Mesothelial cell of epicardium (in vitro differentiated cells): ENCODE data around the gene HEMGN. TPM values are rescaled to one million over a fixed set of nuclear protein-coding genes. Genes with fewer than 3 reads are reported as not detected.

Experiments
- DNase-seq, 2 experiments: peaks; one replicate each; pipeline ENCODE4 v3.0.0; 2021; ENCODE audit warnings: low spot score in 2 of 2; ENCODE audit not compliant: unreplicated experiment in 2 of 2
- H3K27ac Mint-ChIP-seq: 2 replicates; pipeline ENCODE4 v1.8.0; 2021; ENCODE audit warnings: mixed read lengths
- H3K27me3 Mint-ChIP-seq: 2 replicates; pipeline ENCODE4 v1.8.0; 2021; ENCODE audit warnings: low read depth, mixed read lengths
- H3K36me3 Mint-ChIP-seq: 2 replicates; pipeline ENCODE4 v1.8.0; 2021; ENCODE audit warnings: mixed read lengths
- H3K4me1 Mint-ChIP-seq: 2 replicates; pipeline ENCODE4 v1.8.0; 2021; ENCODE audit warnings: mixed read lengths
- H3K4me3 Mint-ChIP-seq: 2 replicates; pipeline ENCODE4 v1.8.0; 2021; ENCODE audit warnings: mild to moderate bottlenecking, moderate library complexity, mixed read lengths
- H3K9me3 Mint-ChIP-seq: 2 replicates; pipeline ENCODE4 v1.8.0; 2021; ENCODE audit warnings: mixed read lengths
- total RNA-seq: library from RNA; stranded (reverse); gene quantifications from 3 replicates; pipeline ENCODE4 v1.2.1, GENCODE V29; 2021
- TF ChIP-seq, protein P1 (sequence below): fragments of 200-600 bp; sonication (generic); IDR thresholded peaks from one replicate; pipeline ENCODE4 v1.5.0; 2021; ENCODE audit warnings: antibody characterized with exemption; ENCODE audit not compliant: unreplicated experiment

HEMGN gene
- total RNA-seq, 1 donor from 2014 or later: not detected

DNA sequence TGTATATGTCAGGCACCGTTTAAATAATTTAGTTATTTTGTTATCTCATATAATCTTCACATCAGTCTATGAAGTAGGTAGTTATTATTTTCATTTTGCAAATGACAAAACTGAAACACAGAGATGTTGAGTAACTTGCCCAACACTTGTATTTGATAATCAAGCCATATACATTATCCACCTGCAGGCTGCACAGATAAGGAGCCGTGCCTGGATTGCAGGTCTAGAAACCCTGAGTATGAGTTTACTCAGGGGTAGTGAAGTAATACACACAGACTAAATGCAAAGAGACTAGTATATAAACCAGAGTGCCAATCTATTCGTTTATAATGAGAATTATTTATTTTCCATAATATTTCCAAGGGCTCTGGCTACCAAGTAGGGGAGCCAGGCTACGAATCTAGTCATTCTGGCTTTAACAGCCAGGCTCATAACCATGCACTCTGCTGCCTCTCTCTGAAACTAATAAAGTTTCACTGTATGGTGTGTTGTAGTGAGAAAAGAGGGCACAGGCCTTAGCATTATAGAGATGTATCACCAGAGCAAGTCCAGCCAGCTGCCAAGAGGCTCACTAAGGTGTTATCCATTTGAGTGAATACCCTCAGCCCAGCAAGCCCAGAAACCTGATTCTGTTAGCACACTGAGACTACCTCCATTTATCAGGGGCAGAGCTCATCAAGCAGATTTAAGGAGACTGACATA lies 4.5 kb downstream of the HEMGN start:
- no peaks in the 10 kb centered on the region for H3K9me3 Mint-ChIP-seq
- TF ChIP-seq, protein P1, sequence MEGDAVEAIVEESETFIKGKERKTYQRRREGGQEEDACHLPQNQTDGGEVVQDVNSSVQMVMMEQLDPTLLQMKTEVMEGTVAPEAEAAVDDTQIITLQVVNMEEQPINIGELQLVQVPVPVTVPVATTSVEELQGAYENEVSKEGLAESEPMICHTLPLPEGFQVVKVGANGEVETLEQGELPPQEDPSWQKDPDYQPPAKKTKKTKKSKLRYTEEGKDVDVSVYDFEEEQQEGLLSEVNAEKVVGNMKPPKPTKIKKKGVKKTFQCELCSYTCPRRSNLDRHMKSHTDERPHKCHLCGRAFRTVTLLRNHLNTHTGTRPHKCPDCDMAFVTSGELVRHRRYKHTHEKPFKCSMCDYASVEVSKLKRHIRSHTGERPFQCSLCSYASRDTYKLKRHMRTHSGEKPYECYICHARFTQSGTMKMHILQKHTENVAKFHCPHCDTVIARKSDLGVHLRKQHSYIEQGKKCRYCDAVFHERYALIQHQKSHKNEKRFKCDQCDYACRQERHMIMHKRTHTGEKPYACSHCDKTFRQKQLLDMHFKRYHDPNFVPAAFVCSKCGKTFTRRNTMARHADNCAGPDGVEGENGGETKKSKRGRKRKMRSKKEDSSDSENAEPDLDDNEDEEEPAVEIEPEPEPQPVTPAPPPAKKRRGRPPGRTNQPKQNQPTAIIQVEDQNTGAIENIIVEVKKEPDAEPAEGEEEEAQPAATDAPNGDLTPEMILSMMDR: no peak
- no peak overlapping the region for H3K4me3 Mint-ChIP-seq
- H3K36me3 Mint-ChIP-seq: no peaks in the 10 kb centered on the region
- no peaks in the 10 kb centered on the region for H3K4me1 Mint-ChIP-seq
- no peak for DNase-seq
- H3K27me3 Mint-ChIP-seq: peaks cover 94% of the 10 kb centered on the region
- no peak overlapping the region for H3K27ac Mint-ChIP-seq

DNA sequence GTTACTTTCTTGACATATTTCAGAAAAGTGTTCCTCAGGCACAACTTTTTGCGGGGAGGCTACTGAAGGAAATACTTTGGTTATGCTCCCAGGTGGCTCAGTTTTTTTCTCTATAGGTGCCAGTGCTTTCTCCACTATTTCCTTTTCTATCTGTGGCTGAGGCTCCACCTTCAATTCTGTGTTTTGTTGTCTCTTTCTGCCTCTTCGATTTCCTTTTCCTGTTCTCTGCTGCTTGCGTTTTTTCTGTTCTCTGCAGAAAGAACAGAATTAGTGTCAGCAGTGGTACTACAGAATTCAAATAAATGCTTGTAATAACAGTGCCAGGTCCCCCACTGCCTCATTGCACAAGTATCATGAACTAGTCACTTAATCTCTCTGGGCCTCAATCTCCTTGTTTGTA lies 7.0 kb downstream of the HEMGN start:
- H3K4me1 Mint-ChIP-seq: no peaks in the 10 kb centered on the region
- TF ChIP-seq, protein P1: no peak
- H3K9me3 Mint-ChIP-seq: no peaks in the 10 kb centered on the region
- H3K27ac Mint-ChIP-seq: no peak overlapping the region
- H3K36me3 Mint-ChIP-seq: no peaks in the 10 kb centered on the region
- no peak for DNase-seq
- H3K27me3 Mint-ChIP-seq: peaks cover 90% of the 10 kb centered on the region
- no peak overlapping the region for H3K4me3 Mint-ChIP-seq

DNA sequence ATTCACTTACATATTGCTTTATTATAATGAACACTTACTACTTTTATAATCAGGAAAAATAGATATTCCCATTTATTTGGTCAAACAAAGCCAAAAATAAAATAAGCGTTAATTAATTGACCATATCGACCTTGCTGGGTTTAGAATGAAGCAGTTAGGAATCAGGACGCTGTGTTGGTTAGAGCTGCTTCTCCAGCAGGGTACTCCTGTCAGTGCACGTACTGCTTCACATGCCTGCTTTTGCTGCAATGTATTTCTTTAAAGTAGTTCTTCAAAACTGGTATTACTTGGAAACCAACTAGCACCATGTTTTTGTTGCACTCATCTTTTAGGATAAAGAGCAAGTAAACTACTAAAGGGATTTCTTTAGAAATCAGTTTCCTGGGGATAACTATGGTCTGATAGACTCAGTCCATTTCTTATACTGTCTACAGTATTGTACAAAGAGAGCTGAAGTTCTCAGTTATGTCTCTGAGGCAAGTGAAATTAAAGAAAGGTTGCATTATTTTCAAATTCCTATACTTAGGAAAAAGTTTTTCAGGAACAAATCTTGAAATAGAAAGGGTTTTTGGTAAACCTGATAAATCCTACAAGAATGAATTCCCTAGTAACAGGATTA lies 8.9 kb downstream of the HEMGN start:
- Mint-ChIP-seq H3K27ac (no peak overlapping the region), H3K36me3 (no peaks in the 10 kb centered on the region), H3K9me3 (no peaks in the 10 kb centered on the region), H3K27me3 (peaks cover 88% of the 10 kb centered on the region), H3K4me3 (no peak overlapping the region), H3K4me1 (no peaks in the 10 kb centered on the region)
- TF ChIP-seq, protein P1: no peak
- DNase-seq: no peak

DNA sequence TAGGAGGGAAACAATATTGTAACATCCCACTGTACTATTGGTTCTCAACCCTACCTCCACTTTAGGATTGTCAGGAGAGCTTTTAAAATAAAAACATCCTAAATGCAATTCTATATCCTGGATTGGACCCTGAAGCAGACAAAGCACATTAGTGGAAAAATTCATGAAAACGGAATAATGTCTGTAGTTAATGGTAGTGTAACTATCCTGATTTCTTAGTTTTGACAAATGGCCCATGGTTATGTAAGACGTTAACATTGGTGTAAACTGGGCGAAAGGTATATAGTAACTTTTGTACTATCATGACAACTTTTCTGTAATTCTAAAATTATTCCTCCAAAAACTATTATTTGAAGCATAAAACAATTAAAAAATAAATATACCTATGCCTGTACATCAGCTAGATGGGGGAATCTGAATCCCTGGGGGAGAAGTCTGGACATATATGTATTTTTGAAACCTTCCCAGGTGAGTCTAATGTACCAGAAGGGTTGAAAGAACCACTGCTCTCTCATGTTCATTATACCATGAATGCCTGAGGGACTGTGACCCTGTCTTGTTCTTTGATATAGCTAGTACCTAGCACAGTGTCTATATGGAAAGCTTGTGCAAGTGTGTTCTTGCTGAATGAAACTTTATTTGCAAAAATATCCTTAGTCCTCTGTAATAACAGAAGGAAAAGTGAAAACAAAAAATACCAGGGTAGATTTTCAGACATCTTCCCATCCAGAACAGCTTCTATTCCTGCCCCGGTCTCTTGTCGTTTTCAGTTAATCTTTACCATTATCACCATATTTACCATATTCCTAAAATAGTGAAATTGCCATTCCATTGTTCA lies 12.3 kb downstream of the HEMGN start:
- Mint-ChIP-seq H3K27ac (no peak overlapping the region), H3K4me1 (peaks cover 14% of the 10 kb centered on the region), H3K4me3 (no peak overlapping the region), H3K27me3 (peaks cover 61% of the 10 kb centered on the region), H3K9me3 (no peaks in the 10 kb centered on the region), H3K36me3 (no peaks in the 10 kb centered on the region)
- no peak for DNase-seq
- TF ChIP-seq, protein P1: no peak

DNA sequence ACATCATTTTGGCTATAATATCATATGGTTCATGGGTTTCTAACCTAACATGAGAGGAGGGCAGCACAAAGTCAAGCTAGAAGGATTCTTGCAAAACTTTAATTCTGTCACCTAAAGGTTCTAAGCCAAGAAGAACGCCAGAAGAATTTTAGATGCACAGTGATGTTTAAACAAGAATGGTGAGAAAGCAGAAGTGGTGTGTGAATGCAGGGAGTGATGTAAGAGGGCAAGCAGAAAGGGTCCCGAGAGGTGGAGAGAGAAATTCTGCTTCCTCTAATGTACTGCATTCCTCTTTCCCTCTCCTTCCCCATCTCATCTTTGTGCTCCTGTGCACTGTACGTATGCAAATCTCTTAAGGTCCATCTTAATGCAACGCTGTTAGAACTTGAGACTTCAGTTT lies 13.6 kb downstream of the HEMGN start:
- Mint-ChIP-seq H3K4me1 (peaks cover 16% of the 10 kb centered on the region), H3K27me3 (peaks cover 47% of the 10 kb centered on the region), H3K36me3 (no peaks in the 10 kb centered on the region), H3K27ac (no peak overlapping the region), H3K4me3 (no peak overlapping the region), H3K9me3 (no peaks in the 10 kb centered on the region)
- TF ChIP-seq, protein P1: no peak
- DNase-seq: no peak
